Thyroid gland (tissue), 4 donors: Measurements from ENCODE around the gene RERGL.

Source experiments
- CTCF ChIP-seq, 6 experiments: fragments of 200-600 bp in 3 of 6; fragments of 450-650 bp in 3 of 6; sonication (generic) in 3 of 6; IDR thresholded peaks; one replicate each; pipeline ENCODE4 v1.5.1; 2016 to 2019; ENCODE audit warnings: antibody characterized with exemption in 6 of 6, mild to moderate bottlenecking in 2 of 6, inconsistent platforms in 1 of 6, moderate library complexity in 1 of 6
- POLR2A ChIP-seq, 2 donors: fragments of 450-650 bp; IDR thresholded peaks; one replicate each; pipeline ENCODE4 v1.6.1; 2017; ENCODE audit warnings: antibody characterized with exemption in 2 of 2, mild to moderate bottlenecking in 2 of 2, moderate library complexity in 1 of 2

- TF ChIP-seq CTCF (IDR thresholded peaks at IDR 0.05) (no peak), POLR2A (IDR thresholded peaks at IDR 0.05) (no peak)
Measured at GRCh38 chr12:18079541-18080246, 10.3 kb downstream of the RERGL start.
